Astrocyte of the spinal cord (primary cell): ENCODE data around the gene C20orf144.
"Not testable (repeated sequence)": the region's sequence is repeated elsewhere in the genome, so short reads cannot be mapped to it uniquely, and the experiment has no call there.

Source experiments
- DNase-seq: peaks from one replicate; pipeline ENCODE4 v3.0.0; 2011; ENCODE audit warnings: low read depth, low spot score
- H3K4me3 ChIP-seq: 2 replicates; pipeline ENCODE4 v1.5.1; 2011; ENCODE audit warnings: low read depth, mild to moderate bottlenecking, low read length, moderate library complexity
- CTCF ChIP-seq: IDR thresholded peaks from 2 replicates; pipeline ENCODE4 v1.5.1; 2012; ENCODE audit warnings: low read depth, mild to moderate bottlenecking, low read length, inconsistent platforms
- in situ Hi-C: cut with HindIII; loops from 2 replicates; pipeline ENCODE4 v1.10.0; 2017; ENCODE audit warnings: low sequenced_read_pairs

Gene C20orf144

DNA sequence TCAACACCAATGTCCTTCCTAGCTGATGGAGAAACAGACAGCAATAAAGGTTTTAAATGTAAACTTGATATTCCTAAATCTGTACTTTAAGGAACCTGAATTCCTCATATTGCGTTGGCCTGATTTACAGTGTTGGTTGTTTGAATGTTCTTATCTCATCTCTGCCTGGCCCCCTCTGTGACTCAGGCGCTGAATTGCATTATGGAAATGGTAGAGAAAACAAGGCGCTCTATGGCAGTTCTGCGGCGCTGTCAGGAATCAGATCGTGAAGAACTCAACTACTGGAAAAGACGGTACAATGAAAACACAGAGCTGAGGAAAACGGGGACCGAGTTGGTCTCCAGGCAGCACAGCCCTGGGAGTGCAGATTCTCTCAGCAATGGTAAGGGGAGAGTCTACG, 32.6 kb upstream of the C20orf144 start:
- TF ChIP-seq CTCF: no peak
- H3K4me3 ChIP-seq: no peak overlapping the region
- DNase-seq: no peak
- in situ Hi-C loops: no loop called here

DNA sequence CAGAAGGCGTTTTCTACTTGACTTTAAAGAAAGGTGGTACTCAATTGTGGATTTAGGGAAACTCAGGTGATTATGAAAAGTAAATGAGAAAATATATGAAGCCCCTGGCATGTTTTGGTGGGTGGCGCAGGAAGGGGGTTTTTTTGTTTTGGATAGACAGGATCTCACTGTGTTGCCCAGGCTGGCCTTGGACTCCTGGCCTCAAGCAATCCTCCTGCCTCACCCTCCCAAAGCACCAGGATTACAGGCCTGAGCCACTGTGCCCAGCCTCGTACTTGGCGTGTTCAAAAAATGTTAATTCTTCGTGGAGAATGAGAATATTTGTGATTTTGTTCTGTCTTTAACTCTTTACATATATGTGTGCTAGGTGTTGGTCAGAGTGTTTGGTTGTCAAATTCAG, 32.1 kb upstream of the C20orf144 start:
- TF ChIP-seq CTCF: no peak
- in situ Hi-C loops: no loop called here
- DNase-seq: no peak
- H3K4me3 ChIP-seq: no peak overlapping the region

GRCh38 chr20:33630507-33630906, 31.6 kb upstream of the C20orf144 start:
- in situ Hi-C loops: no loop called here

DNA sequence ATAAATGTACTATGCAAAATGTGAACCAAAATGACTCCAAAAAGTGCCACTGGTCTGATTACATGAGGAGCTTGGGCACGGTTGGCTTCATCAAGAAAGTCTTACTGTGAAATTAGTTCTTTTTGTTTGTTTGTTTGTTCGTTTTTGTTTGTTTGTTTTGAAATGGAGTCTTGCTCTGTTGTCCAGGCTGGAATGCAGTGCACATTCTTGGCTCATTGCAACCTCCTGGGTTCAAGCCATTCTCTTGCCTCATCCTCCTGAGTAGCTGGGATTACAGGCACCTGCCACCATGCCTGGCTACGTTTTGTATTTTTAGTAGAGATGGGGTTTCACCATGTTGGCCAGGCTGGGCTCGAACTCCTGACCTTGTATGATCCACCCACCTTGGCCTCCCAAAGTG, 30.2 kb upstream of the C20orf144 start:
- DNase-seq, in situ Hi-C loops, H3K4me3 ChIP-seq: not testable (repeated sequence)

More at GRCh38 chr20:33630507-33630906, 31.6 kb upstream of the C20orf144 start:
- H3K4me3 ChIP-seq: no peak overlapping the region
- DNase-seq: no peak
- TF ChIP-seq CTCF: no peak

GRCh38 chr20:33635341-33635740, 26.8 kb upstream of the C20orf144 start:
- no peak for TF ChIP-seq CTCF

DNA sequence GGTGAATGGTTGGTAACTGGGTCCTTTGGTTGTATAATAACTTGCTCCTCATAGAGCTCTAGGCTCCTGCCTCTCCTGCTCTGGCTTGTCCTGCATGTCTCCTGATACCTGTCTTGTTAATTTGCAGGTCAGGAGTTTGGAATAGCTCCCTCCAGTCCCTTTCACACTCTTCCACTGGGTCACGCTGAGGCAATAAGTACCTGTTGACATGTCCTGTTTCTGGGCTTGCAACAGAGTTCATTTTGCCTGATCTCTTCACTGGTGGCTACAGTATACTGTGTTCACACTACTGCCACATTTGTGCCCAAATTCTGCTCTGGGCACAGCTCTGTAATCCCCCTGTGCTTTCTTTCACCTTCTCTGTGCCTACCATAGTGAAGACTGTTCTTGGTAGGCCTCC, 25.4 kb upstream of the C20orf144 start:
- TF ChIP-seq CTCF: no peak
- no peak overlapping the region for H3K4me3 ChIP-seq
- in situ Hi-C loops: no loop called here
- DNase-seq: no peak

More at GRCh38 chr20:33635341-33635740, 26.8 kb upstream of the C20orf144 start:
- no peak overlapping the region for H3K4me3 ChIP-seq
- in situ Hi-C loops: no loop called here
- no peak for DNase-seq

GRCh38 chr20:33640287-33640686, 21.8 kb upstream of the C20orf144 start:
- TF ChIP-seq CTCF: no peak
- no peak for DNase-seq
- no peak overlapping the region for H3K4me3 ChIP-seq
- in situ Hi-C loops: no loop called here
